Measurements from ENCODE around the gene DIAPH1.
A peak's percentile ranks its signal among the peaks of the same experiment; 100 is the strongest.

The DIAPH1 gene

DNA sequence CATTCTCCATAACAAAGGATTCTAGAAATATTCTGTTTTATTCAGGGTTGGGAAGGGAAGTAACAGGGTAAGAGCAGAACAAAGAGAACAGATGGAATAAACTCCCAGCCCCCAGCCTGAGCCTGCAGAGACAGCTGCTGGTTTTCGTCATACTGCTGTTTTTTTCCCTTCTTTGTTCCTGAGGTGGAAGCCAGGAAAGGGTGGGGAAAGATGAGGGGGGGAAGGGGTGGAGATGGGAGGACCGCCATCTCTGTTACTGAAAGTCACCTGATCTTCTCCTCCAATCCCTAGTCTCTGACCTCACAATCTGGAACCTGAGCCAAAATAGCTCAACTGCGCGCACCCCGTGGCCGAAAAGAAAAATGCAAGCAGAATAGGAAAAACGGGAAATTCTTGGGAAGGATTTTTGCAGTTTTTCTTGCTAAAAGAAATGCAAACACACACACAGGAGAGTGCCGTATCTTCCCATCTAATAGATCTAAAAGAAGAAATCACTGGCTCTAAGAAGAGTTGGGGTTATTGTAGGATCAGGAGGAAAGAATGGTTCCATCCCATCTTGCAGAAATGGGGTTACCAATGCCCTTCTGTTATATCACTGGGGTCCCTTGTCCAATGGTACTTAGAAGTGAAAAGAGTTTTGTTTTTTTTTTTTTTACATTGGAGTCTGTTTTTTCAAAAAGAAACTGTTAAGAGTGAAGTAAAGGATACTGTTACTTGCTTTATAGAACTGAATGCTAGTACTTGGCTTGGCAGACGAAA, 57.9 kb downstream of the DIAPH1 start:
- peak; percentile 90 for DNase-seq (ENCODE audit: low spot score)

DNA sequence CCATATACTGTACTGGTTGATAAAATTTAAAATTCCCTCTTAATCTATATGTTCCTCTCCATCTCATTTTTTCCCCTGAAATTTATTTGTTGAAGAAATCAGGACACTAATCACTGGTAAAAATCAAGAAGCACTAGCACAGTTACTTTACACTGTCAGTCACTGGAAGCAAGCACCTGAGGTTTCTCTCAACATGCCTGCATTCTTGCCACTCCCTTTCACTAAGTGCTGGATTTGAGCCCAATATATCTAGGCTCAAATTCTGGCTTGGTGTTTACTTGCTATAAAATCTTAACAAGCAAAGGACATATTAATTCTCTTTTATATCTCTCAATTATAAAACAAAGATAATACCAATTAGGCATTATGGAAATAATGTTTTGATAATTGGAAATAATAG, 58.6 kb downstream of the DIAPH1 start:
- DNase-seq (ENCODE audit: low spot score): no peak

GRCh38 chr5:141559461-141559860, 59.3 kb downstream of the DIAPH1 start:
- no peak for DNase-seq (ENCODE audit: low spot score)

- no peak for DNase-seq (ENCODE audit: low spot score)
Observed at GRCh38 chr5:141558150-141558549, 60.6 kb downstream of the DIAPH1 start.

GRCh38 chr5:141557681-141558136, 61.1 kb downstream of the DIAPH1 start:
- DNase-seq (ENCODE audit: low spot score): peak; percentile 90

DNA sequence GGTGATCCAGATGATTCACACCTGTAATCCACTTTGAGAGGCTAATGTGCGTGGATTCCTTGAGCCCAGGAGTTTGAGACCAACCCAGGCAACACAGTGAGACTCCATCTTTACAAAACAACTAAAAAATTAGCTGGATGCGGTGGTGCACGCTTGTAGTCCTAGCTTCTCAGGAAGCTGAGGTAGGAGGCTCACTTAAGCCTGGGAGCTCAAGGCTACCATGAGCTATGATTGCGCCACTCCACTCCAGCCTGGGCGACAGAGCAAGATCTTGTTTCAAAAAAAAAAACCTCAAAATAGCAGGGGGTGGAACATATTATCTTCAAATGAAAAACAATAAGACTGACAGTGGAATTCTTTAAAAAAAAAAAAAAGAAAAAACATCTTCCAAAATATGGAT, 70.9 kb downstream of the DIAPH1 start:
- DNase-seq (ENCODE audit: low spot score): no peak

DNA sequence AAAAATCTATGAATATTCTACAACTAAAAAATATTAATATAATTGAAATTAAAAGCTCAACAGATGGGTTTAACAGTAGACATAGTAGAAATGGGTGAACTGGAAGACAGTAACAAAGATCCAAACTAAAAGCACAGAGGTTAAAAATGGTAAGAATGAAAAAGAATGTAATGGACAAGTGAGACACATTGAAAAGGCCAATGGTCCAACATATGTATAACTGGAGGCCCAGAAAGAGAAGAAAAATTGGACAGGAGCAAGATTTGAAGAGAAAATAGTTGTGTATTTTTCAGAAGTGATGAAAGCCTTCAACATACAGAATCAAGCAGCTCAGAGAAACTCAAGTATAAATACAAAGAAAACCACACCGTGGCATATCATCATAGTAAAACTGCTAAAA, 71.3 kb downstream of the DIAPH1 start:
- DNase-seq (ENCODE audit: low spot score): no peak

GRCh38 chr5:141543053-141543452, 75.7 kb downstream of the DIAPH1 start:
- no peak for DNase-seq (ENCODE audit: low spot score)

GRCh38 chr5:141534492-141535213, 84.1 kb downstream of the DIAPH1 start:
- DNase-seq (ENCODE audit: low spot score): no peak

GRCh38 chr5:141533897-141534296, 84.9 kb downstream of the DIAPH1 start:
- DNase-seq (ENCODE audit: low spot score): no peak

GRCh38 chr5:141532726-141533125, 86.1 kb downstream of the DIAPH1 start:
- DNase-seq (ENCODE audit: low spot score): no peak

DNA sequence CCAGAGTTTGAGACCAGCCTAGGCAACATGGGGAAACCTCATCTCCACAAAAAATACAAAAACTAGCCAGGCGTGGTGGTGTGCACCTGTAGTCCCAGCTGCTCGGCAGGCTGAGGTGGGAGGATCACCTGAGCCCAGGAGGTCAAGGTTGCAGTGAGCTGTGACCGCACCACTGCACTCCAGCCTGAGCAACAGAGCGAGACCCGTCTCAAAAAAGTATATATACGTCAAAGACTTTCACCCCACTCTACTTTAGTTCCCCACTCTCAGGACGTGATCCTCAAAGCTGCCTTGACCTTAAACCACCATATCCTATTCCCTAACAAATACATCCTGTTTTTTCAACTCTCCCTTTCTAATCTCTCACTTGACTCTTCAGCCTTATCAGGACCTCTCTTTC, 88.9 kb downstream of the DIAPH1 start:
- DNase-seq (ENCODE audit: low spot score): no peak

DNA sequence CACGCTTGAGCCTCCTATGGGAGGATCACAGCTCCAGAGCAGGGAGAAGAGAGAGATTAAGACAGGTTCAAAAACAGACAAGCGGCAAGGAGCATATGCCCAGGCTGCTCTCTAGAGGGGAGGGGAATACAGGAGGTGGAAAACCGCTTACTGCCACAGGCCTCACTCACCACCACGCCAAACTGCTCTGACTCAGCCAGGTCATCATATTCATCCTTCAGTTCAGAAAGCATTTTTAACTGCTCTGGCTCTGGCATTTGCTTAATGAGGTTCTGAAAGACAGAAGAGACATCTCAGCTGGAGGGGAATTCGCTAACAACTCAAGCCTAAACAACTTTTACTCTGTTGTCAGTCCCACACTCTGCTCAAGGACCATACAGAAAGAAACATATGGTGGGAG, 89.8 kb downstream of the DIAPH1 start:
- DNase-seq (ENCODE audit: low spot score): no peak

GRCh38 chr5:141528291-141528984, 90.4 kb downstream of the DIAPH1 start:
- no peak for DNase-seq (ENCODE audit: low spot score)

GRCh38 chr5:141527426-141527825, 91.4 kb downstream of the DIAPH1 start:
- no peak for DNase-seq (ENCODE audit: low spot score)

- no peak for DNase-seq (ENCODE audit: low spot score)
Observed at GRCh38 chr5:141525653-141526052, 93.1 kb downstream of the DIAPH1 start.

DNA sequence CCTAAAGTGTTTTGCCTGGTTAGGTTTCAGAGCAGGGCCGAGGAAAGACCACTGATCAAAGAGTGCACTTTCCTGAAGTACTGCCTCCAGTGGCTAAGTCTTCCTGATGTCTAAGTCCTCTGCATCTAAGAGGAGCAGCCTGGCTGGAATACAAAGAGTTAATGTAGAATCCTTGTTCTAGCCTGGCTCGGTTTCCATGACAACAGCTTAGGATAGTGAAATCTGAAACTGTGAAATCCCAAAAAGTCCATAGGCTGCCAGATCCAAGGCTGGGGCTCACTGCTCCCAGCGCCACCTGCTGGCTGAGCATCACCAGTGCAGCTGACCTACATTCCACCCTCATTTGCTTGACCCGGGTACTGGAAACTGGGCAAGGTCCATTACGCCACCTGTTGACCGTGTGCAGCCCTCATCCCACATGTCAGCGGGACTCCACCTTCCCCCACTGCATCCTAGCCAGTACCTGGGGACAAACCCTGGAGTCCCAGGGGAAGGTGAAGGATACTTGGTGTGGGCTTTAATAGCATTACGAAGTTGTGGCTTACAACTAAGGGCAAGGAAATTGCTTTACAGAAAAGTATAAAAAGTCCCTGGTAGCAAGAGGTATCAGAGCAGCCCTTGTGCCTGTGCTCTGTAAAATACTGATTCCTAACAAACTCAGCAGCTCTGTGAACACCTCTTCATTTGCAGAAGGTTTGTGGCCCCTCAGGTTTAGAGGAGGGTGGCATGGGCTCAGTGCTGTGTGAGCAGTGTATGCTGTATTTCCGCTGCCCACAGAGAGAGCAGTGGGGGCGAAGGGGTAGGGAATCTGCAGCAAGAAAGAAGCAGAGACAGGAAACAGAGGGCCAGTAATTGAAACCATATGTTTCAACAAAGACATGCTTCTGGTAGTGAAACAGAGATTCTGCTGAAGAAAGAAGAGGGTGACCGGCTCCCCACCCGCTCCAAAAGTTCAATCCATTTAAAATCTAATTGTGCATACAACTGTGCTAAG, 93.9 kb downstream of the DIAPH1 start:
- DNase-seq (ENCODE audit: low spot score): peak; percentile 92

DNA sequence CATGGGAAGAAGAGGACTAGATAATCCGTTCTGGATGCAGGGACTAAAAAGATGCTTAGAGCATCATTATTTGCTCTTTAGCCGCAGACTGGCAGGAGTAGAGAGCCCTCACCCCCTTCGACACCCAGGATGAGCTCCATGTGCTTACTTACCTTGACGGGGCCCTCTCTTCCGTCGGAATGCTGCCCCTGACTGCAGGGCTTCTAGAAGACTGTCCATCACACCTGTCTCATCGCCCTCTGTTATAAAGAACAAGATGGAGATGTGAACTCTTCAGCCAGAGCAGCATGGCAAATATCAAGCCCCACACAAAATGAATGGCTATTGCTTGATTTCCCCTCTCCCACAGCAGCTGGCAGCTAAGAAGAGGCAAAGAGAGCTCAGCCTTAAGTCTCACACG, 94.8 kb downstream of the DIAPH1 start:
- no peak for DNase-seq (ENCODE audit: low spot score)

DNA sequence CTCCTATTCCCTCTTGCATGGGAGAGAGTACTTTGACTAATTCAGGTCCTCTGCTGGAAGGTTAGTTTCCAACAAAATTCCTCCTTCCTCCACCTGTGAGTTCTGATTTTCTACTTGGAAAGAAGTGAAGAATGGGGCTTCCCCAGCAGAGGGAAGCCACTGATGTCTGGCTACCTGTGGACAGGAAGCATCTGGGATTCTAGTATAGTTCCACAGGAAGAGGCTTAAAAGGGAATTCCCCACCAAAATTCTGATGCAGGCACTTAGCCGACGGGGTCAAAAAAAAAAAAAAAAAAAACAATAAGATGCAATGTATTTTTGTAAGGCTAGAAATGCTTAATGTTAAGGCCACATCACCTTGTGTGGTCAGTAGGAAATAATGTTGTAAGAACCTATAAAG, 96.5 kb downstream of the DIAPH1 start:
- DNase-seq (ENCODE audit: low spot score): no peak

DNA sequence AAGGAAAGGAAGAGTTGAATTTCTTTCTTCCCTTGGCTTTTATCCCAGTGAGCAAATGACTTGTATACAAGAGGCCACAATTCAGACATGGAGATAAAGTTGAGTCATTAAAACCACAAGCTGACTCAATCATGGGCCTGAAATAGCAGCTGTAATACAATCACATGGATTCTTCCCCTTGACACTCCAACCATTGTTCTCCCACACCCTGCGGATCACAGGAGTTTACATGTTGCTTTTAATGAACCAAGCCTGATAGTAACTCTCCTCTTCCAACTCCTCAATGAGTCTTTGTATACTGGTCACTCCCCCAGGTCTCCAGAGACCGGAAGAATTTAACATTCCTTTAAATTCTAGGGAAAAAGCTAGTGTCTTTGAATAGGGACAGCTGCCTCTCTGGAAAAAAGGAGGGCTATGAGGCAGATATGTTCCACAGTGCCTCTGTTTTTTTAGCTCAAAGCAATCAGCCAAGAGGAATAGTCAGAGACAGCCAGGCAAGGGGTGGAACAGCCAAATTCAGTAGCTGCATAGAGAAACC, 97.5 kb downstream of the DIAPH1 start:
- no peak for DNase-seq (ENCODE audit: low spot score)
